Measurements from ENCODE around the gene APAF1. TPM values are rescaled to one million over a fixed set of nuclear protein-coding genes. Genes with fewer than 3 reads are reported as not detected.

APAF1 gene
- polyA plus RNA-seq, 1 experiment, result 6.0 TPM

- TF ChIP-seq, protein P1, sequence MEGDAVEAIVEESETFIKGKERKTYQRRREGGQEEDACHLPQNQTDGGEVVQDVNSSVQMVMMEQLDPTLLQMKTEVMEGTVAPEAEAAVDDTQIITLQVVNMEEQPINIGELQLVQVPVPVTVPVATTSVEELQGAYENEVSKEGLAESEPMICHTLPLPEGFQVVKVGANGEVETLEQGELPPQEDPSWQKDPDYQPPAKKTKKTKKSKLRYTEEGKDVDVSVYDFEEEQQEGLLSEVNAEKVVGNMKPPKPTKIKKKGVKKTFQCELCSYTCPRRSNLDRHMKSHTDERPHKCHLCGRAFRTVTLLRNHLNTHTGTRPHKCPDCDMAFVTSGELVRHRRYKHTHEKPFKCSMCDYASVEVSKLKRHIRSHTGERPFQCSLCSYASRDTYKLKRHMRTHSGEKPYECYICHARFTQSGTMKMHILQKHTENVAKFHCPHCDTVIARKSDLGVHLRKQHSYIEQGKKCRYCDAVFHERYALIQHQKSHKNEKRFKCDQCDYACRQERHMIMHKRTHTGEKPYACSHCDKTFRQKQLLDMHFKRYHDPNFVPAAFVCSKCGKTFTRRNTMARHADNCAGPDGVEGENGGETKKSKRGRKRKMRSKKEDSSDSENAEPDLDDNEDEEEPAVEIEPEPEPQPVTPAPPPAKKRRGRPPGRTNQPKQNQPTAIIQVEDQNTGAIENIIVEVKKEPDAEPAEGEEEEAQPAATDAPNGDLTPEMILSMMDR (IDR thresholded peaks at IDR 0.05; ENCODE audit: insufficient read depth, low read depth, low read length), result no peak
- H3K36me3 ChIP-seq (ENCODE audit: control insufficient read depth, insufficient read depth, low read length), result no peaks in the 10 kb centered on the region
- CTCF ChIA-PET, result no interaction called here
- peaks cover 1% of the 10 kb centered on the region; the same call in 1 of the 2 replicates for H3K27me3 ChIP-seq (ENCODE audit: control insufficient read depth, insufficient read depth, low read length)
- DNase-seq (ENCODE audit: low read depth), result no peak
- H3K4me3 ChIP-seq (ENCODE audit: low read depth, low read length), result no peak overlapping the region
- POLR2A ChIA-PET, result no interaction called here
Measured at GRCh38 chr12:98744680-98745079, 99.6 kb downstream of the APAF1 start.

DNA sequence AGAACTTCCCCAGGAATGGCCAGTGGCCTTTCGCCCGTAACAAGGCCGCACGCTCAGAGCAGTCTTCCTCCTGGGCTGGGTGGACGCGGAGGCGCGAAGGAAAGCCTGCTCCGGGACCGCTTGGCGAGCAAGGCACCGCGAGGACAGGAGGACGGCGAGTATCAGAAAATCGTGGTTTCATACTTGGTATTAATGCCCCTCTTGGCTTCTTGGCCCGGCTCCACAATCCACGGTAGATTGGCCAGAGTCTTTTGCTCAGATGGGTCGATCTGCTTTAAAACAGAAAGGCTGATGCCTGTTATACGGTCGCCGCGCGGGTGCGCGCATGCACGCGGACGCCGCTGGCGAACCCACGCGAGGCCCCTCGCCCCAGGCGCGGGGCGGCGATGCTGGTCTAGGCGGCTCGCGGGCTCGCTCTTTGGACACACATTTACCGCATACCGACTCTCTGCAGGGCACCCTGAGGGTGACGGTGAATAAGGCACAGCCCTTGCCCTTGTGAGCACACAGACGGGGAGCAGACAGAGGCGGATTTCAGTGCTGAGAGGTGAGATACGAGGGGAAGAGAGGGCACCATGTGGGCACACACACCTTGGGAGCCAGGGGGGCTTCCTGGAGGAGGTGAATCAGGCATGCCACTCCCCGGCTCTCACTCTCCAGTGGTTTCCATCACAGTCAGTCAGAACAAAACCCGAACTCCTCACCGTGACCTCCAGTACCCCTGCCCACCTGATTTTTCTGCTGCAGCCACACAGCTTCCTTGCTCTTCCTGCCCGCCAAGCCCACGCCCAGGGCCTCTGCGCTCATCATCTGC lies 100.7 kb downstream of the APAF1 start:
- Histone ChIP-seq H3K4me3 (ENCODE audit: low read depth, low read length) (peak overlapping the region; percentile 41), H3K36me3 (ENCODE audit: control insufficient read depth, insufficient read depth, low read length) (no peaks in the 10 kb centered on the region), H3K27me3 (ENCODE audit: control insufficient read depth, insufficient read depth, low read length) (no peaks in the 10 kb centered on the region; the same call in 1 of the 2 replicates)
- DNase-seq (ENCODE audit: low read depth), result no peak
- ChIA-PET POLR2A (no interaction called here), CTCF (no interaction called here)
- TF ChIP-seq, protein P1 (IDR thresholded peaks at IDR 0.05; ENCODE audit: insufficient read depth, low read depth, low read length), result no peak

DNA sequence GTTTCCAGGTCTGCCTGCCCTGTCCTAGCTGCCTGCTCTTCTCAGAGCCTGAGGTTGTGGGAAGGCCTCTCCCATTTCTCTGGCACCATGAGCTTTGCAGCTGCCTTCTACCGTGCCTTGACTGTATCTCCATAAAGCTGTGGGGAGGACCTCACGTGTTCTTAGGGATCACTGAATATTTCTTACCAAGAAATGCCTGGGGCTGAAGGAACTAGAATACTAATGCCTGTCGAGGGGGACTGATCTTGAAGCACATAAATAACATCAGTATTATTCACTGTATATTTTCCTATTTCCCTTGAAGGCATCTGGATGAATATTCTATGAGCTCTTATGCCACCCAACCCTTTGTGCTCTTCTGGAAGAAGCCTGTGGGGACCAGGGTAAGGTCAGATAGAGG lies 103.4 kb downstream of the APAF1 start:
- no peak overlapping the region for H3K4me3 ChIP-seq (ENCODE audit: low read depth, low read length)
- DNase-seq (ENCODE audit: low read depth), result no peak
- no peaks in the 10 kb centered on the region; the same call in 1 of the 2 replicates for H3K27me3 ChIP-seq (ENCODE audit: control insufficient read depth, insufficient read depth, low read length)
- CTCF ChIA-PET, result no interaction called here
- TF ChIP-seq, protein P1 (IDR thresholded peaks at IDR 0.05; ENCODE audit: insufficient read depth, low read depth, low read length), result no peak
- no peaks in the 10 kb centered on the region for H3K36me3 ChIP-seq (ENCODE audit: control insufficient read depth, insufficient read depth, low read length)
- POLR2A ChIA-PET, result no interaction called here

DNA sequence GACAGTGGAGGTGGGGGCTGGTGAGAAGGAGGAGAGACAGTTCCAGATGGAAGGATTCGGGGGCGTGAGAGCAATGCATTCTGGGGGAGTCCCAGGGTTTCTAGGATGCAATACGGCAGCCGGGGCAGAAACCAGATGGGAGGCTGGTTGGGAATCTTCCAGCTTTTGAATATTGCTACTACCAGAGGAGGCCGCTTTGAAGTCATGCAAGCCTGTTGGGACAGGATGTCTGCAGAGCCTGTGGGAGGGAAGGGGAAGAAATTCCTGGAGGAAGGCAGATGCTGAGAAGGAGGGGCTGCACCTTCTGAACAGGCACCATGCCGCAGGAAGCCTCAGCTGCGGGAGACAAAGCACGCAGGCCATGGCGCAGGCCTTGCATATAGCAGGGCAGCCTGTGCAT lies 105.4 kb downstream of the APAF1 start:
- CTCF ChIA-PET, result interaction anchor here (1.0 kb wide), 1 partner anchor 10 kb away, joined by 3 read pairs; no protein-coding TSS in a partner anchor
- Histone ChIP-seq H3K27me3 (ENCODE audit: control insufficient read depth, insufficient read depth, low read length) (no peaks in the 10 kb centered on the region), H3K36me3 (ENCODE audit: control insufficient read depth, insufficient read depth, low read length) (no peaks in the 10 kb centered on the region), H3K4me3 (ENCODE audit: low read depth, low read length) (no peak overlapping the region)
- TF ChIP-seq, protein P1 (IDR thresholded peaks at IDR 0.05; ENCODE audit: insufficient read depth, low read depth, low read length), result no peak
- POLR2A ChIA-PET, result no interaction called here
- no peak for DNase-seq (ENCODE audit: low read depth)

DNA sequence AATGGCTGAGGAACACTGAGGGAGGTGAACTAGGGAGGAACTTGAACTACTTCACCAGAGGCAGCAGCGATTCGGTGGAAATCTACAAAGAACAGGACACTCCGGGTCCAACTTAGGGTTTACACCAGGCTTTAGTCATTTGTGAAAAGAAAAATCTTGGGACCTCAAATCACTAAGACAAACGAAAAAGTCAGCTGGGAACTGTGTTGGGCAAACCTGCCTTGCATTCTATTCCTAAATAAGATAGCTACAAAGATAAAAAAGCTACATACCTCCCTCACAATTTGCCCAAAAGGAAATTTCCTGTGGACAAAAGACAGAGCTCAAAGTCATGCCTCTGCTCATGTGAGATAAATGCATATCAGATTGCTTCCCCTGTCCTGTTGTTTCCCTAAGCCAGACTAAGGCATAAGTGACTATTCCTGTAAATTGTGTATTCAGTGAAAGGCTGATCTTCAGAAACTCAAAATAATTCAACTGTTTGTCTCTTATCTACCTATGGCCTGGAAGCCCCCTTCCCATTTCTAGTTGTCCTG lies 106.6 kb downstream of the APAF1 start:
- Histone ChIP-seq H3K36me3 (ENCODE audit: control insufficient read depth, insufficient read depth, low read length) (no peaks in the 10 kb centered on the region), H3K27me3 (ENCODE audit: control insufficient read depth, insufficient read depth, low read length) (no peaks in the 10 kb centered on the region), H3K4me3 (ENCODE audit: low read depth, low read length) (no peak overlapping the region)
- ChIA-PET POLR2A (no interaction called here), CTCF (no interaction called here)
- TF ChIP-seq, protein P1 (IDR thresholded peaks at IDR 0.05; ENCODE audit: insufficient read depth, low read depth, low read length), result no peak
- no peak for DNase-seq (ENCODE audit: low read depth)
